SK-N-MC (cell line): ENCODE measurements around the gene LIN7A.

Source experiments
- EZH2 ChIP-seq: fragments of 200-600 bp; sonication (generic); IDR thresholded peaks from one replicate; pipeline ENCODE4 v1.6.1; 2017; ENCODE audit warnings: antibody characterized with exemption
- FOXP2 ChIP-seq: optimal IDR thresholded peaks from 2 replicates; pipeline ENCODE3; 2011; ENCODE audit warnings: mild to moderate bottlenecking, moderate library complexity; ENCODE audit not compliant: insufficient read depth; ENCODE audit errors: extremely low read length, control extremely low read depth
- POLR2AphosphoS5 ChIP-seq: IDR thresholded peaks from 2 replicates; pipeline ENCODE4 v1.6.1; 2012; ENCODE audit warnings: mild to moderate bottlenecking, low read depth, low read length, borderline replicate concordance

DNA sequence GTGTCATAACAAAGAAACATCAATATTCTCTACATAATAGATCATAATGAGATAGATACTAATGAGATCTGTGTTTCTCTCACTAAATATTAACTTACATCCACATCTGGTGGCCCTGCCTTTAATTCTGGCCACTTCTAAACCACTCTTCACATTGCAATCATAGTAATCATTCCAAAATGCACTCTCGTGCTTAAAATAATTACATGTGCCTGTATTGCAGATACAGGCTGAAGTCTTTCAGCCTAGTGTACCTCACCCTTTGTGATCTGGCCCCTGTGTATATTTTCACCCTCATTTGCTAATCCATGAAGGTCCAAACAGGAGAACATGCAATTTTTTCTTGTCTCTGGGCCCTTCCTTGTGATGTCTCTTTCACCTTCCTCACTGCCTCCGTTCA, 108.0 kb downstream of the LIN7A start:
- TF ChIP-seq EZH2 (no peak), POLR2AphosphoS5 (no peak), FOXP2 (no peak)
